ENCODE results near the gene GRID1.

GRID1 gene

GRCh38 chr10:86265236-86265894 lies 101.2 kb downstream of the GRID1 start:
- no peak for TF ChIP-seq CTCF (conservative IDR thresholded peaks at IDR 0.05)
- H3K27ac ChIP-seq = no peak overlapping the region

- no peak for TF ChIP-seq CTCF (conservative IDR thresholded peaks at IDR 0.05)
- H3K27ac ChIP-seq = no peak overlapping the region
Observed at GRCh38 chr10:86264481-86265231, 101.9 kb downstream of the GRID1 start.

GRCh38 chr10:86263907-86264306 lies 102.7 kb downstream of the GRID1 start:
- TF ChIP-seq CTCF (conservative IDR thresholded peaks at IDR 0.05) = no peak
- H3K27ac ChIP-seq = no peak overlapping the region

GRCh38 chr10:86263209-86263608 lies 103.4 kb downstream of the GRID1 start:
- TF ChIP-seq CTCF (conservative IDR thresholded peaks at IDR 0.05) = no peak
- no peak overlapping the region for H3K27ac ChIP-seq

- no peak overlapping the region for H3K27ac ChIP-seq
- no peak for TF ChIP-seq CTCF (conservative IDR thresholded peaks at IDR 0.05)
Observed at GRCh38 chr10:86262688-86263181, 103.9 kb downstream of the GRID1 start.

GRCh38 chr10:86261941-86262687 lies 104.5 kb downstream of the GRID1 start:
- peak; percentile 85 for TF ChIP-seq CTCF (conservative IDR thresholded peaks at IDR 0.05)
- no peak overlapping the region for H3K27ac ChIP-seq

GRCh38 chr10:86261470-86261869 lies 105.1 kb downstream of the GRID1 start:
- no peak for TF ChIP-seq CTCF (conservative IDR thresholded peaks at IDR 0.05)
- H3K27ac ChIP-seq = no peak overlapping the region
